Thyroid gland (tissue), 4 donors: ENCODE results near the gene CD226.

Experiments used
- CTCF ChIP-seq, 6 experiments: fragments of 200-600 bp in 3 of 6; fragments of 450-650 bp in 3 of 6; sonication (generic) in 3 of 6; IDR thresholded peaks; one replicate each; pipeline ENCODE4 v1.5.1; 2016 to 2019; ENCODE audit warnings: antibody characterized with exemption in 6 of 6, mild to moderate bottlenecking in 2 of 6, inconsistent platforms in 1 of 6, moderate library complexity in 1 of 6
- POLR2A ChIP-seq, 2 donors: fragments of 450-650 bp; IDR thresholded peaks; one replicate each; pipeline ENCODE4 v1.6.1; 2017; ENCODE audit warnings: antibody characterized with exemption in 2 of 2, mild to moderate bottlenecking in 2 of 2, moderate library complexity in 1 of 2

GRCh38 chr18:69878213-69878933, 69.3 kb downstream of the CD226 start:
- TF ChIP-seq CTCF (IDR thresholded peaks at IDR 0.05) (no peak), POLR2A (IDR thresholded peaks at IDR 0.05) (no peak)
